T-cell (primary cell): ENCODE measurements around the gene CTNNA3. TPM values are rescaled to one million over a fixed set of nuclear protein-coding genes. Genes with fewer than 3 reads are reported as not detected.

Source experiments
- ATAC-seq, 4 experiments: fragments of 200-7000 bp in 3 of 4; fragments of 150-1000 bp in 1 of 4; cut with Tn5 transposase; replicated peaks in 1 of 4; 1 replicate in 3 of 4; 2 replicates in 1 of 4; pipeline ENCODE4 v1.10.0; 2021; ENCODE audit warnings: moderate library complexity in 3 of 4, mild to moderate bottlenecking in 2 of 4, moderate number of reproducible peaks in 1 of 4
- CTCF ChIA-PET, 2 donors: fragments of 300-600 bp; sonication (Branson Sonifier 250); formaldehyde crosslinking; loops; one replicate each; lab custom pipeline; 2022; ENCODE audit warnings: antibody characterized with exemption in 2 of 2; lab: Charles Lee
- POLR2A ChIA-PET, 2 donors: fragments of 300-600 bp; sonication (Branson Sonifier 250); formaldehyde crosslinking; loops; one replicate each; lab custom pipeline; 2022; ENCODE audit warnings: antibody characterized with exemption in 2 of 2; lab: Charles Lee
- DNase-seq, 35 experiments: peaks; one replicate each; pipeline versions ENCODE4 v3.0.0 to v3.0.0-alpha.2; 2013 to 2023
- H3K27ac ChIP-seq: one replicate; pipeline ENCODE4 v1.5.1; 2013; ENCODE audit warnings: low read length
- H3K27me3 ChIP-seq, 2 experiments: replicated peaks in 1 of 2; 1 replicate in 1 of 2; 2 replicates in 1 of 2; pipeline versions ENCODE4 v1.6.1 to v1.7.0; 2013; ENCODE audit warnings: low read length in 1 of 2, mixed read lengths in 1 of 2; ENCODE audit not compliant: control insufficient read depth in 2 of 2, insufficient read depth in 2 of 2; ENCODE audit errors: extremely low read depth in 1 of 2
- H3K36me3 ChIP-seq, 2 donors: 1 replicate in 1 of 2; 2 replicates in 1 of 2; pipeline versions ENCODE4 v1.6.1 to v1.7.0; 2013; ENCODE audit warnings: low read length in 1 of 2; ENCODE audit not compliant: control insufficient read depth in 2 of 2, insufficient read depth in 1 of 2; ENCODE audit errors: extremely low read depth in 1 of 2
- H3K4me1 ChIP-seq, 2 experiments: 1 replicate in 1 of 2; 2 replicates in 1 of 2; pipeline versions ENCODE4 v1.6.1 to v1.7.0; 2013; ENCODE audit warnings: low read length in 2 of 2, mixed read lengths in 1 of 2; ENCODE audit not compliant: insufficient read depth in 2 of 2, control insufficient read depth in 1 of 2; ENCODE audit errors: extremely low read depth in 1 of 2
- H3K4me3 ChIP-seq, 2 donors: 1 replicate in 1 of 2; 2 replicates in 1 of 2; pipeline versions ENCODE4 v1.5.1 to v1.7.0; 2013; ENCODE audit warnings: mild to moderate bottlenecking in 2 of 2, low read length in 1 of 2, moderate library complexity in 1 of 2; ENCODE audit not compliant: control insufficient read depth in 1 of 2; ENCODE audit errors: extremely low read depth in 1 of 2
- H3K9me3 ChIP-seq: 2 replicates; pipeline ENCODE4 v1.7.0; 2013
- H3K27ac Mint-ChIP-seq, 2 donors: one replicate each; pipeline ENCODE4 v1.8.0; 2020 to 2021; ENCODE audit warnings: mild to moderate bottlenecking in 2 of 2, mixed read lengths in 2 of 2
- H3K27me3 Mint-ChIP-seq, 2 donors: one replicate each; pipeline ENCODE4 v1.8.0; 2021 to 2022; ENCODE audit warnings: mixed read lengths in 2 of 2
- H3K36me3 Mint-ChIP-seq: one replicate; pipeline ENCODE4 v1.8.0; 2021; ENCODE audit warnings: mixed read lengths
- H3K4me1 Mint-ChIP-seq, 3 donors: one replicate each; pipeline ENCODE4 v1.8.0; 2020 to 2022; ENCODE audit warnings: mixed read lengths in 3 of 3, mild to moderate bottlenecking in 1 of 3
- H3K4me3 Mint-ChIP-seq, 3 donors: one replicate each; pipeline ENCODE4 v1.8.0; 2020 to 2022; ENCODE audit warnings: mild to moderate bottlenecking in 3 of 3, mixed read lengths in 3 of 3, moderate library complexity in 3 of 3
- H3K9me3 Mint-ChIP-seq, 3 donors: one replicate each; pipeline ENCODE4 v1.8.0; 2020 to 2022; ENCODE audit warnings: mixed read lengths in 3 of 3
- WGBS: methylation state at CpG from one replicate; pipeline ENCODE4 v1.1.5; 2013; ENCODE audit warnings: missing lambda C conversion rate; ENCODE audit not compliant: insufficient coverage; 5-methylcytosine and 5-hydroxymethylcytosine counted together
- total RNA-seq, 35 experiments: library from RNA in 6 of 35; stranded (reverse) in 6 of 35; fragments of 120-200 nt in 1 of 35; gene quantifications; one replicate each; pipeline versions ENCODE4 v1.2.1 to v1.2.4 and lab custom pipeline; 2013 to 2026

Gene CTNNA3
- total RNA-seq, 5 donors from 2014 or later (not counting 1 experiment from before 2014, with no cell fraction given) = 0.88 TPM; not detected in 4

DNA sequence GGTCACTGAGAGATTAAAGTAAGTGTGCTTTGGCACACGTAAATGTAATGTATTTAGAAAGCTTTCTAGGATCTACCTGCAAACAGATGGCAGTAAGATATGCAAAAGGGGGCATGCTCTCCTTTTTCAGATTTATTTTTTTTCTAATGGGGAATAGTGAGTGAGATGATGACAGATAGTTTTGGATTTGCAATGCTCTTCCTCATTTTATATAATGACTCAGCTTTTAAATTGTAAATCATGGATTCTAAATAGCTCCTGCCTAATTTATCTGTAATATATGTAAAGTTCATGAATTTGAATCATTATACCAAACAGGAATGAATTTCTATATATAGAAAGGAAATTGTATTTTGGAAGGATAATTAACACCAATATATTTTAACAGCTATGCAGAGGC, 1731.8 kb downstream of the CTNNA3 start:
- Mint-ChIP-seq H3K9me3 (peaks cover 12 to 15% (median 13%) of the 10 kb centered on the region in 3 donors), H3K27ac (no peak overlapping the region), H3K4me1 (no peaks in the 10 kb centered on the region), H3K36me3 (no peaks in the 10 kb centered on the region), H3K27me3 (no peaks in the 10 kb centered on the region), H3K4me3 (no peak overlapping the region)
- ATAC-seq = no peak
- ChIA-PET CTCF (no interaction called here), POLR2A (no interaction called here)
- H3K27ac ChIP-seq = no peak overlapping the region
- H3K4me3 ChIP-seq = no peak overlapping the region
- no peaks in the 10 kb centered on the region for H3K4me1 ChIP-seq
- no peaks in the 10 kb centered on the region for H3K36me3 ChIP-seq
- no peaks in the 10 kb centered on the region for H3K9me3 ChIP-seq
- no CpG with 5 or more reads among the region's 1 CpG for WGBS
- H3K27me3 ChIP-seq = no peaks in the 10 kb centered on the region
- DNase-seq = no peak

DNA sequence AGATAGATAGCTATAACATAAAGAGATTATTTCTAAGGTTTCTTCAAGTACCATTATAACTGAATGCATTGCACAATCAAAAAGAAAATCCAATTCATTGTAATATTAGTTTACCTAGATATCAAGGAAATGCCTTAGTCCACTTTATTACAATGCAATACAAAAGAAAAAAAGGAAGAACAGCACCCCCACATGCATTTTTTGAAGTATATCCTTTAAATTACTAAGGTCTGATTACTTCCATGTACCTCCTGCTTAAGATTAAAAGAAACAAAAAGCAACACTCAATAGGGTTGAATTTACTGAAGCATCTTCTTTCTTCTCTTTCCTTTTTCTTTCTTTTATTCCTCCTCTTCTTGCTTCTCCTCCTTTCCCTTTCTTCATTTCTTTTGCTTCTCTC, 1743.9 kb downstream of the CTNNA3 start:
- ChIA-PET POLR2A (no interaction called here), CTCF (no interaction called here)
- H3K27ac ChIP-seq = no peak overlapping the region
- no peaks in the 10 kb centered on the region for H3K36me3 ChIP-seq
- Mint-ChIP-seq H3K4me1 (no peaks in the 10 kb centered on the region), H3K36me3 (no peaks in the 10 kb centered on the region), H3K27me3 (no peaks in the 10 kb centered on the region), H3K27ac (no peak overlapping the region), H3K9me3 (peaks cover 3 to 10% (median 4%) of the 10 kb centered on the region in 3 donors), H3K4me3 (no peak overlapping the region)
- DNase-seq (no peak), ATAC-seq (no peak)
- H3K9me3 ChIP-seq = no peaks in the 10 kb centered on the region
- no peak overlapping the region for H3K4me3 ChIP-seq
- H3K4me1 ChIP-seq = no peaks in the 10 kb centered on the region
- no peaks in the 10 kb centered on the region for H3K27me3 ChIP-seq

DNA sequence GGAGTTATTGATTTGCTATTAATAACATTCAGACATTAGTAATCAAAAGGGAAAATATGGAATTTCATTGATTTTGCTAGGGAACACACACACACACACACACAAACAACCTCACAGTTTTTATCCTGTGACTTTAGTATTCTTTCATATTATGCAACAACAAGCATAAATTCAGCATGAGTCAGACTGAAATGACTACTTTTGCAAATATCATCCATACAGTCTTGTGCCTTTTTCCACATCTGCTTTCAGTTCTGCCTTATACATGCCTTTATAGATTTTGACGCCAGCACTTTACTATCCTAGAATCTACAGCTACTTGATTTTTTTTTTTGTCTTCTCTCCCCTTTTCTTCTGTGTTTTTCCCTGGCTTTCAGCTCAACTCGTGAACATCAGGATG, 1745.9 kb downstream of the CTNNA3 start:
- ATAC-seq (no peak), DNase-seq (no peak)
- H3K4me3 ChIP-seq = no peak overlapping the region
- no peaks in the 10 kb centered on the region for H3K36me3 Mint-ChIP-seq
- ChIA-PET CTCF (no interaction called here), POLR2A (no interaction called here)
- no peak overlapping the region for H3K27ac ChIP-seq
- no peak overlapping the region for H3K27ac Mint-ChIP-seq
- no peaks in the 10 kb centered on the region for H3K27me3 ChIP-seq
- no peaks in the 10 kb centered on the region for H3K4me1 Mint-ChIP-seq
- no peak overlapping the region for H3K4me3 Mint-ChIP-seq
- WGBS = 83% methylated on average over 1 of the region's 2 CpGs
- H3K9me3 Mint-ChIP-seq = peaks cover 2 to 7% (median 3%) of the 10 kb centered on the region in 3 donors
- no peaks in the 10 kb centered on the region for H3K9me3 ChIP-seq
- no peaks in the 10 kb centered on the region for H3K4me1 ChIP-seq
- no peaks in the 10 kb centered on the region for H3K36me3 ChIP-seq
- no peaks in the 10 kb centered on the region for H3K27me3 Mint-ChIP-seq

DNA sequence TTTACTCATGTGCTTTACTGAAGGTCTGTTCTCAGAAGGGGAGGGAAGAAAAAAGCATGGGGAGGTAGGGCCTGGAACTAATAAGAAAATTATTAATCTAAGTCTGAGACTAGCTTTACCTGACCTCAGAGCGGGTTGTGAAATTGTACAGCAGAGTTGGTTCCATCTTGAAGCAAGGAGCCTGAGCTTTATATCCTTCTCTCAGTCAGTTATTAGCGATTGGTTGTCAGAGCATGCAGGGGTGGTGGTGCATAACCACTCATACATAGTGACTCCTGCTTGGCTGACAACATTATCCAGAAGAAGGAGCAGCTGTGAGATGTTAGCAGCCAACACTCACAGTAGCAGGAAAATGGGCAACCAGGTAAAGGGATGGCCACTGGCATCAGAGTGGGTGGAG, 1746.5 kb downstream of the CTNNA3 start:
- no peak overlapping the region for H3K27ac Mint-ChIP-seq
- Histone ChIP-seq H3K36me3 (no peaks in the 10 kb centered on the region), H3K4me1 (no peaks in the 10 kb centered on the region), H3K4me3 (no peak overlapping the region), H3K27ac (no peak overlapping the region), H3K27me3 (no peaks in the 10 kb centered on the region), H3K9me3 (no peaks in the 10 kb centered on the region)
- ATAC-seq (no peak), DNase-seq (no peak)
- ChIA-PET CTCF (no interaction called here), POLR2A (no interaction called here)
- no peak overlapping the region for H3K4me3 Mint-ChIP-seq
- H3K4me1 Mint-ChIP-seq = no peaks in the 10 kb centered on the region
- no peaks in the 10 kb centered on the region for H3K27me3 Mint-ChIP-seq
- no peaks in the 10 kb centered on the region for H3K36me3 Mint-ChIP-seq
- H3K9me3 Mint-ChIP-seq = peaks cover 2 to 7% (median 3%) of the 10 kb centered on the region in 3 donors
- WGBS = no CpG with 5 or more reads among the region's 2 CpGs

DNA sequence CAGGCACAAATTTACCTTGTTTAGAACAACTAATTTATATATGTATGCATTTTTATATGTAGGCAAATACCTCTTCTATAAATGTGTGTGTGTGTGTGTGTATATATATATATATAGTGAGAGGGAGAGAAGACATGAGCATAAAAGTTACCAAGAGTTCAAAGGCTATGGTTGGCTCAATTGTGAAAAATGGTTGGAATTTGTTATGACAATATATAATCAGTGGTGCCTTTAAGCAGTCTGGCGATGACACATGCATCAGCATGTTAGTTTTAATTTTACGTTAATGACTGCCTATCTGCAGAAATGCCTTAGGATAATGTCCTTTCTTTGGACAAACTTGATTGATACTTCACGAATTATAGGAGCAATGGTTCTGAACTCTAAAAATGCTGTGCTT, 1750.9 kb downstream of the CTNNA3 start:
- POLR2A ChIA-PET = no interaction called here
- WGBS = 84% methylated on average over 3 of the region's 3 CpGs
- no peak overlapping the region for H3K27ac Mint-ChIP-seq
- Histone ChIP-seq H3K27me3 (no peaks in the 10 kb centered on the region), H3K27ac (no peak overlapping the region), H3K4me3 (no peak overlapping the region), H3K9me3 (no peaks in the 10 kb centered on the region), H3K4me1 (no peaks in the 10 kb centered on the region), H3K36me3 (no peaks in the 10 kb centered on the region)
- H3K36me3 Mint-ChIP-seq = no peaks in the 10 kb centered on the region
- no peaks in the 10 kb centered on the region for H3K4me1 Mint-ChIP-seq
- H3K9me3 Mint-ChIP-seq = peaks cover 3 to 11% (median 3%) of the 10 kb centered on the region in 3 donors
- H3K4me3 Mint-ChIP-seq = no peak overlapping the region
- H3K27me3 Mint-ChIP-seq = no peaks in the 10 kb centered on the region
- ATAC-seq (no peak), DNase-seq (no peak)
- CTCF ChIA-PET = no interaction called here

DNA sequence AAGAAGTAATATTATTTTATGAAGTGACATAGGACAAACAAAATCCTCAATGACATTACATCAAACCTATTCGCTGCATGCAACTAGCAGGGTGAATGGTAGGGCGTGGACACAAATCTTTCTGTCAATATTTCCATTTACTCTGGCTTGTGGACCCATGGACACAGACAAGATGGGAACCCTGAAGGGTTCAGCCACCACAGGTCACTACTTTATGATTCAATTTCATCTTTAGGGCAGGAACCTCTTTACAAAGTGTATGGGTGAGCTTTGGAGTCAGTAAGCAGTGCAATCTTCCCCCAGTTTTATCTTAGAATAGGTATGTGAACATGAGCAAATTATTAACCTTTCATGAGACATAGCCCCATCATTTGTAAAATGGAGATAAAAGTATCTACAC, 1752.5 kb downstream of the CTNNA3 start:
- no CpG with 5 or more reads among the region's 2 CpGs for WGBS
- DNase-seq = no peak
- Mint-ChIP-seq H3K36me3 (no peaks in the 10 kb centered on the region), H3K27me3 (no peaks in the 10 kb centered on the region), H3K4me3 (no peak overlapping the region), H3K27ac (no peak overlapping the region), H3K9me3 (peaks cover 3 to 8% (median 3%) of the 10 kb centered on the region in 3 donors), H3K4me1 (no peaks in the 10 kb centered on the region)
- Histone ChIP-seq H3K36me3 (no peaks in the 10 kb centered on the region), H3K9me3 (no peaks in the 10 kb centered on the region), H3K27me3 (no peaks in the 10 kb centered on the region), H3K27ac (no peak overlapping the region), H3K4me3 (no peak overlapping the region), H3K4me1 (no peaks in the 10 kb centered on the region)
- CTCF ChIA-PET = no interaction called here
- POLR2A ChIA-PET = no interaction called here
- ATAC-seq = no peak
